Measurements from ENCODE around the gene KIF5B.

DNA sequence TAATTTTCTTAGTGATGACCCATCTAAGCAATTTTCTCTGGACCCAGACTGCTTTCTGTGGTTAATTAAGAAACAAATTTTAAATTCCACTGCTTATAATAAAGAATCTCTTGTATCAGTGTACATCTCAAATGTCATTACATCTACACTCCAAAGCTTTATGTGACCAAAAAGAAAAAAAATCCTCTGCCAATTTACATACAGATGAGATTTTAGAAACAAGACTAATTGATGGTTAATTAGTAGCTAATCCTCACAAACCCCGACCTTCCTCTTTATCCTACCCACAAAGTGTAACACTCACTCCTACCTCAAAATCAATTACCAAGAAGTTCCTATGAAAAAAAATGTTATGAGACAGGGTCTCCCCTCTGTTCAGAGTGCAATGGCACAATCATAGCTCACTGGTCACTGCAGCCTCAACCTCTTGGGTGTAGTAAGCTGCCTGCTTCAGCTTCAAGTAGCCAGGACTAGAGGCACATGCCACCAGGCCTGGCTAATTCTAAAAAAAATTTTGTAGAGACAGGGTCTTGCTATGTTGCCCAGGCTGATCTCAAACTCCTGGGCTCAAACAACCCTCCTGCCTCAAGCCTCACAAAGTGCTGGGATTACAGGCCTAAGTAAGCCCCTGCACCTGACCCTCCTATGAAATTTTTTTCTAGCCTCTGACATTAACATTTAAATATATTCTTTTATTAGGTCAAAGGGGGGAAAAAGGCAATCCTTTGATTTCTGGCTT, 14.8 kb downstream of the KIF5B start:
- TF ChIP-seq, protein P1, sequence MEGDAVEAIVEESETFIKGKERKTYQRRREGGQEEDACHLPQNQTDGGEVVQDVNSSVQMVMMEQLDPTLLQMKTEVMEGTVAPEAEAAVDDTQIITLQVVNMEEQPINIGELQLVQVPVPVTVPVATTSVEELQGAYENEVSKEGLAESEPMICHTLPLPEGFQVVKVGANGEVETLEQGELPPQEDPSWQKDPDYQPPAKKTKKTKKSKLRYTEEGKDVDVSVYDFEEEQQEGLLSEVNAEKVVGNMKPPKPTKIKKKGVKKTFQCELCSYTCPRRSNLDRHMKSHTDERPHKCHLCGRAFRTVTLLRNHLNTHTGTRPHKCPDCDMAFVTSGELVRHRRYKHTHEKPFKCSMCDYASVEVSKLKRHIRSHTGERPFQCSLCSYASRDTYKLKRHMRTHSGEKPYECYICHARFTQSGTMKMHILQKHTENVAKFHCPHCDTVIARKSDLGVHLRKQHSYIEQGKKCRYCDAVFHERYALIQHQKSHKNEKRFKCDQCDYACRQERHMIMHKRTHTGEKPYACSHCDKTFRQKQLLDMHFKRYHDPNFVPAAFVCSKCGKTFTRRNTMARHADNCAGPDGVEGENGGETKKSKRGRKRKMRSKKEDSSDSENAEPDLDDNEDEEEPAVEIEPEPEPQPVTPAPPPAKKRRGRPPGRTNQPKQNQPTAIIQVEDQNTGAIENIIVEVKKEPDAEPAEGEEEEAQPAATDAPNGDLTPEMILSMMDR (conservative IDR thresholded peaks at IDR 0.05; ENCODE audit: low read depth, low read length): no peak
- no peak for TF ChIP-seq EZH2 (IDR thresholded peaks at IDR 0.05; ENCODE audit: low read length, unreplicated experiment)

Data from PC-3 (cell line).